ENCODE measurements around the gene TGFBR2.

Gene TGFBR2

GRCh38 chr3:30643763-30644462, 37.5 kb downstream of the TGFBR2 start:
- no peak for TF ChIP-seq FOXP2 (optimal IDR thresholded peaks at IDR 0.05; ENCODE audit: borderline replicate concordance, extremely low read depth, extremely low read length, insufficient read depth)
- TF ChIP-seq, protein P1, sequence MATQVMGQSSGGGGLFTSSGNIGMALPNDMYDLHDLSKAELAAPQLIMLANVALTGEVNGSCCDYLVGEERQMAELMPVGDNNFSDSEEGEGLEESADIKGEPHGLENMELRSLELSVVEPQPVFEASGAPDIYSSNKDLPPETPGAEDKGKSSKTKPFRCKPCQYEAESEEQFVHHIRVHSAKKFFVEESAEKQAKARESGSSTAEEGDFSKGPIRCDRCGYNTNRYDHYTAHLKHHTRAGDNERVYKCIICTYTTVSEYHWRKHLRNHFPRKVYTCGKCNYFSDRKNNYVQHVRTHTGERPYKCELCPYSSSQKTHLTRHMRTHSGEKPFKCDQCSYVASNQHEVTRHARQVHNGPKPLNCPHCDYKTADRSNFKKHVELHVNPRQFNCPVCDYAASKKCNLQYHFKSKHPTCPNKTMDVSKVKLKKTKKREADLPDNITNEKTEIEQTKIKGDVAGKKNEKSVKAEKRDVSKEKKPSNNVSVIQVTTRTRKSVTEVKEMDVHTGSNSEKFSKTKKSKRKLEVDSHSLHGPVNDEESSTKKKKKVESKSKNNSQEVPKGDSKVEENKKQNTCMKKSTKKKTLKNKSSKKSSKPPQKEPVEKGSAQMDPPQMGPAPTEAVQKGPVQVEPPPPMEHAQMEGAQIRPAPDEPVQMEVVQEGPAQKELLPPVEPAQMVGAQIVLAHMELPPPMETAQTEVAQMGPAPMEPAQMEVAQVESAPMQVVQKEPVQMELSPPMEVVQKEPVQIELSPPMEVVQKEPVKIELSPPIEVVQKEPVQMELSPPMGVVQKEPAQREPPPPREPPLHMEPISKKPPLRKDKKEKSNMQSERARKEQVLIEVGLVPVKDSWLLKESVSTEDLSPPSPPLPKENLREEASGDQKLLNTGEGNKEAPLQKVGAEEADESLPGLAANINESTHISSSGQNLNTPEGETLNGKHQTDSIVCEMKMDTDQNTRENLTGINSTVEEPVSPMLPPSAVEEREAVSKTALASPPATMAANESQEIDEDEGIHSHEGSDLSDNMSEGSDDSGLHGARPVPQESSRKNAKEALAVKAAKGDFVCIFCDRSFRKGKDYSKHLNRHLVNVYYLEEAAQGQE (IDR thresholded peaks at IDR 0.05; ENCODE audit: insufficient read depth in 1 of 2, low read depth in 2 of 2, low read length in 2 of 2) = no peak
- TF ChIP-seq SIN3A (IDR thresholded peaks at IDR 0.05; ENCODE audit: borderline replicate concordance, insufficient read depth, low read length) = no peak
- no peak for TF ChIP-seq POLR2AphosphoS5 (IDR thresholded peaks at IDR 0.05; ENCODE audit: low read depth, low read length)
- TF ChIP-seq TAF1 (IDR thresholded peaks at IDR 0.05; ENCODE audit: borderline replicate concordance, insufficient read depth, low read length) = no peak

DNA sequence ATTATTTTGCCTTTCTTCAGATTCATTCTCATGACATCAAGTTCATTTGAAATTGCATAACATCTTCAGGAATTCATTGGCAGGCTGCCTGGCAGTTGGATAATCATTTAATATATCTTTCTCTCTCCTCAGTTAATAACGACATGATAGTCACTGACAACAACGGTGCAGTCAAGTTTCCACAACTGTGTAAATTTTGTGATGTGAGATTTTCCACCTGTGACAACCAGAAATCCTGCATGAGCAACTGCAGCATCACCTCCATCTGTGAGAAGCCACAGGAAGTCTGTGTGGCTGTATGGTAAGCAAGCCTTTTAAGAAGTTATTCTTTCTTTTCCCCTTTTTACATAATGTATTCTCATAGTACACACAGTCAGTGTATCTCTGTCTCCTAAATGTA, 38.2 kb downstream of the TGFBR2 start:
- TF ChIP-seq TAF1 (IDR thresholded peaks at IDR 0.05; ENCODE audit: borderline replicate concordance, insufficient read depth, low read length) (no peak), FOXP2 (optimal IDR thresholded peaks at IDR 0.05; ENCODE audit: borderline replicate concordance, extremely low read depth, extremely low read length, insufficient read depth) (no peak), POLR2AphosphoS5 (IDR thresholded peaks at IDR 0.05; ENCODE audit: low read depth, low read length) (no peak)

- TF ChIP-seq SIN3A (IDR thresholded peaks at IDR 0.05; ENCODE audit: borderline replicate concordance, insufficient read depth, low read length) (no peak), POLR2AphosphoS5 (IDR thresholded peaks at IDR 0.05; ENCODE audit: low read depth, low read length) (no peak)
Observed at GRCh38 chr3:30645077-30645476, 38.7 kb downstream of the TGFBR2 start.

DNA sequence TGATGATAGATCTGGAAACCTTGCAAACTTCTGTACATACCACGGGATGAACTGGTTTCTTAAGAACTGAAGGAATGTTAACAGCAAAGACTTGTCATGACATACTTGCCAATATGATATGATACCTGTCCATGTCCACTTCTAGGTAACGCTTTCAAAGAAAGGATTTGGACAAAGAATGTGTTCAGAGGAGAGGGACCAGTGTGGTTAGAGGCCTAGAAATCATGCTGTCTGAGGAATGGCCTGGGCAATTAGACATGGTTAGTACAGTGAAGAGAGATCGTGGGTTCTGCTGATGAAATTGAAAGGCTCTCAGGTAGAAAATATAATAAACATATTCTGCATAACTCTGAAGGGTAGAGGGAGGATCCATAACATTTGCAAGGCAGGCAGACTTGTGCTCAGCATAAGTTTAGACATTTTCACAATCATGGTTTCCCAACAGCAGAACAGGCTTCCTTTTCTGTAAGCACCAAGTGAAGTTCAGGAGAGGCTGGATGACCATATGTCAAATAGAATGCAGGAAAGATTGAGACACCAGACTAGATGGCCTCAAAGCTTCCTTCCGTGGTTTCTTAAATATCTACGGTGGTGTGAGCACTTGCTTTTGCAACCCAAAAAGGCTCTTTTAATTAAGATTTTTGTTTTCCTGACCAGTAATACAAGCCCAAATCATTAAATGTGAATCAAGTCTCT, 39.9 kb downstream of the TGFBR2 start:
- no peak for TF ChIP-seq SIN3A (IDR thresholded peaks at IDR 0.05; ENCODE audit: borderline replicate concordance, insufficient read depth, low read length)

DNA sequence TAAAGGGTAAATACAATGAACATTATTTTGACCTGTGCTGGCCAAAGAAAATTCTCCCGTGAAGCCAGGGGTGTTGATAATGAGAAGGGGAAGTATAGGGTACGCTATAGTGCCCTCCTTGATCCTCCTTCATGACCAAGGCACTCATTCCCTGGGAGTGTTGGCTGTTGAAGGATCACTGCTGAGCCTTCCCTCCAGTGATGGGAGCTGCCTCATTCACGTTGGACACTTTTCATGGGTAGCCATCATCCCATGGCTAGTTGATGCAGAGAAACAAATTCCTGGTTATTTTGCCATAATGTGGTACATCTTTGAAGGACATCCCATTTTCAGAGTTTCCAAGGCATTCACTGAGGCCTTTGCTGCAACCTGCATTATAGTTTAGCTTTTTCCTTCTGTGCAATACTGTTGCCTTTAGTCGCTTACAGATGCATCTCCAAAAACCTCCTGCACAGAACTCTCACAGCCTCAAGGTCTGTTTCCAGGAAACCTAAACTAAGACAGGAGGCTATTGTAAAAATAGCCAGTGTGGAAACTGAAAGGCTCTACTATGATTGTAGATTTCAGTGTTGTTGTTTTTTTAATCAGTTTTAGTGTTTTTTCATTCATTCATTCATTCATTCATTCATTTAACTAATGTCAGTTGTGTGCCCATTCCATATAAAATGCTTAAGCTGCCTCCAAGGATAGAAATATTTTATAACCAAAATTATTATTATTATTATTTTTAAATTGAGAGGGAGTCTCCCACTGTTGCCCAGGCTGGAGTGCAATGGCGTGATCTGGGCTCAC, 40.8 kb downstream of the TGFBR2 start:
- TF ChIP-seq SIN3A (IDR thresholded peaks at IDR 0.05; ENCODE audit: borderline replicate concordance, insufficient read depth, low read length) (no peak), TAF1 (IDR thresholded peaks at IDR 0.05; ENCODE audit: borderline replicate concordance, insufficient read depth, low read length) (no peak), FOXP2 (optimal IDR thresholded peaks at IDR 0.05; ENCODE audit: borderline replicate concordance, extremely low read depth, extremely low read length, insufficient read depth) (no peak), POLR2AphosphoS5 (IDR thresholded peaks at IDR 0.05; ENCODE audit: low read depth, low read length) (no peak)
- TF ChIP-seq, protein P1 (IDR thresholded peaks at IDR 0.05; ENCODE audit: insufficient read depth in 1 of 2, low read depth in 2 of 2, low read length in 2 of 2) = no peak

- no peak for TF ChIP-seq POLR2AphosphoS5 (IDR thresholded peaks at IDR 0.05; ENCODE audit: low read depth, low read length)
- TF ChIP-seq SIN3A (IDR thresholded peaks at IDR 0.05; ENCODE audit: borderline replicate concordance, insufficient read depth, low read length) = no peak
- TF ChIP-seq, protein P1 (IDR thresholded peaks at IDR 0.05; ENCODE audit: insufficient read depth in 1 of 2, low read depth in 2 of 2, low read length in 2 of 2) = no peak
- TF ChIP-seq FOXP2 (optimal IDR thresholded peaks at IDR 0.05; ENCODE audit: borderline replicate concordance, extremely low read depth, extremely low read length, insufficient read depth) = no peak
- no peak for TF ChIP-seq TAF1 (IDR thresholded peaks at IDR 0.05; ENCODE audit: borderline replicate concordance, insufficient read depth, low read length)
Observed at GRCh38 chr3:30648670-30649357, 42.4 kb downstream of the TGFBR2 start.

Data from PFSK-1 (cell line).